Hepatocyte (in vitro differentiated cells): Measurements from ENCODE around the gene COL9A2. TPM values are rescaled to one million over a fixed set of nuclear protein-coding genes. Genes with fewer than 3 reads are reported as not detected.

Experiments
- DNase-seq: peaks from one replicate; pipeline ENCODE4 v3.0.0-alpha.2; 2016; ENCODE audit warnings: low spot score
- H2AFZ ChIP-seq: fragments of 200-600 bp; sonication (generic); 2 replicates; pipeline ENCODE4 v1.6.0; 2016; ENCODE audit warnings: antibody characterized with exemption, mild to moderate bottlenecking
- H3K27ac ChIP-seq: fragments of 200-600 bp; sonication (generic); 2 replicates; pipeline ENCODE4 v1.5.1; 2016; ENCODE audit warnings: mild to moderate bottlenecking
- H3K27me3 ChIP-seq: fragments of 200-600 bp; sonication (generic); 2 replicates; pipeline ENCODE4 v1.6.1; 2016
- H3K36me3 ChIP-seq: fragments of 200-600 bp; sonication (generic); replicated peaks from 2 replicates; pipeline ENCODE4 v1.5.1; 2016; ENCODE audit warnings: low read depth; ENCODE audit not compliant: insufficient read depth
- H3K4me1 ChIP-seq: fragments of 200-600 bp; sonication (generic); 2 replicates; pipeline ENCODE4 v1.5.1; 2016; ENCODE audit warnings: mild to moderate bottlenecking, moderate library complexity; ENCODE audit not compliant: insufficient read depth
- H3K4me2 ChIP-seq: fragments of 200-600 bp; sonication (generic); 2 replicates; pipeline ENCODE4 v1.6.0; 2016
- H3K4me3 ChIP-seq: fragments of 200-600 bp; sonication (generic); 2 replicates; pipeline ENCODE4 v1.5.1; 2016; ENCODE audit warnings: mild to moderate bottlenecking
- H3K79me2 ChIP-seq: fragments of 200-600 bp; sonication (generic); 2 replicates; pipeline ENCODE4 v1.6.0; 2017; ENCODE audit warnings: mild to moderate bottlenecking
- H3K9me2 ChIP-seq: fragments of 200-600 bp; sonication (generic); replicated peaks from 2 replicates; pipeline ENCODE4 v1.6.0; 2017; ENCODE audit warnings: mild to moderate bottlenecking; ENCODE audit not compliant: insufficient read depth
- H3K9me3 ChIP-seq: fragments of 200-600 bp; sonication (generic); 2 replicates; pipeline ENCODE4 v1.5.1; 2016; ENCODE audit warnings: low read depth, mild to moderate bottlenecking
- H4K20me1 ChIP-seq: fragments of 200-600 bp; sonication (generic); 2 replicates; pipeline ENCODE4 v1.6.0; 2016; ENCODE audit warnings: mild to moderate bottlenecking; ENCODE audit not compliant: insufficient read depth, poor library complexity, severe bottlenecking
- EZH2 ChIP-seq: fragments of 200-600 bp; sonication (generic); IDR thresholded peaks from 2 replicates; pipeline ENCODE4 v1.6.1; 2016; ENCODE audit warnings: antibody characterized with exemption, mild to moderate bottlenecking, borderline replicate concordance
- EZH2phosphoT487 ChIP-seq: fragments of 200-600 bp; sonication (generic); IDR thresholded peaks from one replicate; pipeline ENCODE4 v1.6.1; 2018; ENCODE audit warnings: antibody characterized with exemption, mild to moderate bottlenecking, low read depth, moderate library complexity; ENCODE audit not compliant: unreplicated experiment, severe bottlenecking
- WGBS: methylation state at CpG from one replicate; pipeline ENCODE4 v1.1.6; 2016; ENCODE audit warnings: low lambda C conversion rate; ENCODE audit errors: missing lambda C conversion rate; 5-methylcytosine and 5-hydroxymethylcytosine counted together
- polyA plus RNA-seq: library from polyadenylated mRNA; unstranded; fragments of >200 nt; fragmentation: Nextera tagmentation; extraction: Ambion mirVana; gene quantifications from 2 replicates; pipeline ENCODE4 v1.2.1, GENCODE V29; 2016
- total RNA-seq: library from RNA; depleted of rRNA; stranded (reverse); fragments of >200 nt; gene quantifications from 2 replicates; pipeline ENCODE4 v1.2.3, GENCODE V29; 2014
- TF ChIP-seq, protein P1 (sequence below): fragments of 200-600 bp; sonication (generic); IDR thresholded peaks from 2 replicates; pipeline ENCODE4 v1.5.1; 2016; ENCODE audit warnings: antibody characterized with exemption, mild to moderate bottlenecking; ENCODE audit not compliant: poor library complexity

Gene COL9A2
- total and polyA plus RNA-seq, 2 experiments from 2014 or later = 20.6 to 24.9 TPM

DNA sequence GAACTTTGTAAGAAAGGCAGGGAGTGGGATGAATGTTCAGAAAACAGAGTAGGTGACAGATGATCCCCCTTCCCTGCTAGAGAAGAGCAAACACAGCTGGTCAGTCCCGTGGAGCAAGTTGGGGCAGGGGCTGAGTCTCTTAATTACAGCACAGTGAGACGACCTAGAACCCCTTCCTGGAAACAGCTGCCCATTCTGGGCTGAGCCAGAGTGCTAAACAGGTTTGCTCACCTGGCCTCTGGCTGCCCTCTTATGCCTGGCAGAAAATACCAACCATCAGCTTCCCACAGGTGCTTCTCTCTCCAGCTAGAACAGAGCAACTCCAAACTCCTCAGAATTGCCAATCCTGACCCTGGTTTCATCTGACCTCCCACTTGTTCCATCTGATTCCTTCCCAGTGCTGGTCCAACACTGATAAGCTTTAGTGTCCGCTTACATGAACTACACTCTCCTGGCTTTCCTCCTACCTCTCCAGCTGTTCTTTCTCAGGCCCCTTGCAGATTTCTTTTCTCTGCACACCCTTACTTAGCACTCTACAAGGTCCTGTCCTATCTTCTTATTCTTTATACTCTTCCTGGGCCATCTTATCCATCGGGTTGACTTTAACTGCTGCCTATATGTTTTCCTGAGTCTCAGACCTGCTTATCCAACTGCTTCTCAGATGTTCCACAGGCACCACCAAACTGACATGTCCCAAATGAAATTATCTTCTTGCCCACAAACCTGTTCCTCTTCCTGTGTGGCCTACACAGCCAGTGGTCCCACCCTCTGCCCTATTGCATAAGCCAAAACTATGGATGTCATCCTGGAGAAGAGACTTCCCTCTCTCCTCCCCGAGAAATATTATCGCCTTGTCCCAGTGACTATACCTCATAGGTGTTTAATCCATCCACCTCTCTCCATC, 22.6 kb upstream of the COL9A2 start:
- Histone ChIP-seq H4K20me1 (no peaks in the 10 kb centered on the region), H3K27ac (no peak overlapping the region), H3K4me2 (no peak overlapping the region), H2AFZ (no peak overlapping the region), H3K4me1 (peaks cover 3% of the 10 kb centered on the region), H3K36me3 (no peaks in the 10 kb centered on the region), H3K27me3 (no peaks in the 10 kb centered on the region), H3K79me2 (no peaks in the 10 kb centered on the region), H3K4me3 (no peak overlapping the region), H3K9me2 (no peaks in the 10 kb centered on the region), H3K9me3 (no peaks in the 10 kb centered on the region)
- WGBS = 70% methylated on average over 6 of the region's 6 CpGs
- TF ChIP-seq, protein P1, sequence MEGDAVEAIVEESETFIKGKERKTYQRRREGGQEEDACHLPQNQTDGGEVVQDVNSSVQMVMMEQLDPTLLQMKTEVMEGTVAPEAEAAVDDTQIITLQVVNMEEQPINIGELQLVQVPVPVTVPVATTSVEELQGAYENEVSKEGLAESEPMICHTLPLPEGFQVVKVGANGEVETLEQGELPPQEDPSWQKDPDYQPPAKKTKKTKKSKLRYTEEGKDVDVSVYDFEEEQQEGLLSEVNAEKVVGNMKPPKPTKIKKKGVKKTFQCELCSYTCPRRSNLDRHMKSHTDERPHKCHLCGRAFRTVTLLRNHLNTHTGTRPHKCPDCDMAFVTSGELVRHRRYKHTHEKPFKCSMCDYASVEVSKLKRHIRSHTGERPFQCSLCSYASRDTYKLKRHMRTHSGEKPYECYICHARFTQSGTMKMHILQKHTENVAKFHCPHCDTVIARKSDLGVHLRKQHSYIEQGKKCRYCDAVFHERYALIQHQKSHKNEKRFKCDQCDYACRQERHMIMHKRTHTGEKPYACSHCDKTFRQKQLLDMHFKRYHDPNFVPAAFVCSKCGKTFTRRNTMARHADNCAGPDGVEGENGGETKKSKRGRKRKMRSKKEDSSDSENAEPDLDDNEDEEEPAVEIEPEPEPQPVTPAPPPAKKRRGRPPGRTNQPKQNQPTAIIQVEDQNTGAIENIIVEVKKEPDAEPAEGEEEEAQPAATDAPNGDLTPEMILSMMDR = no peak
- TF ChIP-seq EZH2 (no peak), EZH2phosphoT487 (no peak)
- DNase-seq = no peak

DNA sequence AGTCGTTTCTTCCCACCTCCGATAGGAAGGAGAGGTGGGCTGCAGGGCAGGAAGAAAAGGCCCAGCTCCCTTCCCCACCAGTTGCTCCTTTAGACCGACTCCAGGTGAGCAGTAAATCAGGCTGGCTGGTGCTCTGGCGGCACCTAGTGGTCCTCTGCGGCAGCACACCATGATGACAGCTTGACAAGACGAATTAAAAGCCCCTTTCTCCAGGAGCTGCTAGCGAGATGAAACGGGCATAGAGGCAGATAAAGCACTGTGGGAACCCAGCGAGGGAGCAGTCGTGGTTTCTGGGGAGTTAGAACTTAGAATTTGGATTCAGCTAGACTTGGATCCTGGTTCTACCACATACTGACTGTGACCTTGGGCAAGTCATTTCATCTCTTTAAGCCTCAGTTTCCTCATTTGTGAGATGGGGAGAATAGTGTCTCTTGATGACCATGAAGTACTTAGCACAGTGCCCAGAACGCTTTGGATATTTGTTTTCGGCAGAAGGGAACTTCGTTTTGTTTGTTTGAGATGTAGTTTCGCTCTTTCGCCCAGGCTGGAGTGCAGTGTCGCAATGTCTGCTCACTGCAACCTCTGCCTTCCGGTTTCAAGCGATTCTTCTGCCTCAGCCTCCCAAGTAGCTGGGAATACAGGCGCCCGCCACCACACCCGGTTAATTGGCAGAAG, 21.8 kb upstream of the COL9A2 start:
- no peaks in the 10 kb centered on the region for H3K9me3 ChIP-seq
- H3K79me2 ChIP-seq = no peaks in the 10 kb centered on the region
- 41% methylated on average over 21 of the region's 21 CpGs for WGBS
- no peak overlapping the region for H3K4me3 ChIP-seq
- no peaks in the 10 kb centered on the region for H4K20me1 ChIP-seq
- no peaks in the 10 kb centered on the region for H3K36me3 ChIP-seq
- peak overlapping the region; percentile 67 for H3K4me2 ChIP-seq
- H3K9me2 ChIP-seq = no peaks in the 10 kb centered on the region
- DNase-seq = peak; percentile 86
- peaks cover 3% of the 10 kb centered on the region for H3K4me1 ChIP-seq
- no peak for TF ChIP-seq EZH2
- TF ChIP-seq, protein P1 = peak; percentile 98
- peak overlapping the region; percentile 33 for H2AFZ ChIP-seq
- H3K27ac ChIP-seq = no peak overlapping the region
- H3K27me3 ChIP-seq = no peaks in the 10 kb centered on the region

DNA sequence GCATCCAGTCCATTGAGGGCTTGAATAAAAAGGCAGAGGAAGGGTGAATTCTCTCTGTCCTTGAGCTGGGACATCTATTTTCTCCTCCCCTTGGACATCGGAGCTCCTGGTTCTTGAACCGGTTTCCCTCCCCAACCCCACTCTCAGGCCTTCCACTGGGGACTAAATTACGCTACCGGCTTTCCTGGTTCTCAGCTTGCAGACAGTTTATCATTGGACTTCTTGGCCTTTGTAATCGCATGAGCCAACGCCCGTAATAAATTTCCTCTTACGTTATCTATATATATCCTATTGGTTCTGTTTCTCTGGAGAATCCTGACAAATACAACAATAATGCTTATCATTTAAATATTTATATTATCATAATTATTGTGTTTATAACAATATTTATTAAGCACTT, 20.4 kb upstream of the COL9A2 start:
- no peak for DNase-seq
- H3K27me3 ChIP-seq = no peaks in the 10 kb centered on the region
- no peak overlapping the region for H3K4me3 ChIP-seq
- WGBS = 84% methylated on average over 8 of the region's 8 CpGs
- H3K9me2 ChIP-seq = no peaks in the 10 kb centered on the region
- H3K79me2 ChIP-seq = no peaks in the 10 kb centered on the region
- no peaks in the 10 kb centered on the region for H3K36me3 ChIP-seq
- TF ChIP-seq EZH2 = no peak
- TF ChIP-seq EZH2phosphoT487 = no peak
- TF ChIP-seq, protein P1 = no peak
- no peak overlapping the region for H2AFZ ChIP-seq
- peaks cover 3% of the 10 kb centered on the region for H3K4me1 ChIP-seq
- no peak overlapping the region for H3K4me2 ChIP-seq
- no peak overlapping the region for H3K27ac ChIP-seq
- no peaks in the 10 kb centered on the region for H3K9me3 ChIP-seq
- H4K20me1 ChIP-seq = no peaks in the 10 kb centered on the region
